ENCODE data around the gene STIM2.

Gene STIM2

DNA sequence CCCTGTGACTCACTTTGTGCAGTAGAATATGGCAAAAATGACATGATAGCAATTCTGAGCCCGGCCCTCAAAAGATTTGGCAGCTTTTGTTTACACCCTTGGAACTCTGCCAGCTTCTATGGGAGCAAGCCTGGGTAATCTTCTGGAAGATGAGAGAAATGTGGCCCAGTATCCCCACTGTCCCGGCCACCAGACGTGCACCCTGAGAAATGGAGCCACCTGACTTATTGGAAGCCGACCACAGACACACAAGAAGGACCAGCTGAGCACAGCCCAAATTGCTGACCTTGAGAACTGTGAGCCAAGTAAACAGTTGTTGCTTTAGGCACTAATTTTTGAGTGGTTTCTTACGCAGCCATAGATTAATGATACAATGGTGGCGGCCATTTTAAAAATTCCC, 197.0 kb downstream of the STIM2 start:
- DNase-seq (ENCODE audit: insufficient read length, low spot score), result no peak
- TF ChIP-seq POLR2A (IDR thresholded peaks at IDR 0.05; ENCODE audit: low read depth, low read length) (no peak), POLR2AphosphoS5 (IDR thresholded peaks at IDR 0.05; ENCODE audit: low read depth, low read length) (no peak), PAX5 (IDR thresholded peaks at IDR 0.05; ENCODE audit: insufficient read depth, low read length, severe bottlenecking) (no peak), TAF1 (IDR thresholded peaks at IDR 0.05; ENCODE audit: low read depth, low read length) (no peak), SPI1 (IDR thresholded peaks at IDR 0.05; ENCODE audit: low read depth, low read length) (no peak), POU2F2 (IDR thresholded peaks at IDR 0.05; ENCODE audit: low read depth, low read length) (no peak)
- no peak for FAIRE-seq

- no peak for DNase-seq (ENCODE audit: insufficient read length, low spot score)
- TF ChIP-seq TAF1 (IDR thresholded peaks at IDR 0.05; ENCODE audit: low read depth, low read length), result no peak
- TF ChIP-seq POU2F2 (IDR thresholded peaks at IDR 0.05; ENCODE audit: low read depth, low read length), result no peak
- no peak for TF ChIP-seq PAX5 (IDR thresholded peaks at IDR 0.05; ENCODE audit: insufficient read depth, low read length, severe bottlenecking)
- no peak for TF ChIP-seq SPI1 (IDR thresholded peaks at IDR 0.05; ENCODE audit: low read depth, low read length)
- TF ChIP-seq POLR2AphosphoS5 (IDR thresholded peaks at IDR 0.05; ENCODE audit: low read depth, low read length), result no peak
- TF ChIP-seq POLR2A (IDR thresholded peaks at IDR 0.05; ENCODE audit: low read depth, low read length), result no peak
- FAIRE-seq, result no peak
Observed at GRCh38 chr4:27058819-27059406, 198.3 kb downstream of the STIM2 start.

GRCh38 chr4:27059446-27059845, 198.8 kb downstream of the STIM2 start:
- no peak for FAIRE-seq
- no peak for TF ChIP-seq POLR2A (IDR thresholded peaks at IDR 0.05; ENCODE audit: low read depth, low read length)
- no peak for TF ChIP-seq TAF1 (IDR thresholded peaks at IDR 0.05; ENCODE audit: low read depth, low read length)
- TF ChIP-seq POU2F2 (IDR thresholded peaks at IDR 0.05; ENCODE audit: low read depth, low read length), result no peak
- TF ChIP-seq POLR2AphosphoS5 (IDR thresholded peaks at IDR 0.05; ENCODE audit: low read depth, low read length), result no peak
- TF ChIP-seq PAX5 (IDR thresholded peaks at IDR 0.05; ENCODE audit: insufficient read depth, low read length, severe bottlenecking), result no peak
- no peak for TF ChIP-seq SPI1 (IDR thresholded peaks at IDR 0.05; ENCODE audit: low read depth, low read length)
- no peak for DNase-seq (ENCODE audit: insufficient read length, low spot score)

GRCh38 chr4:27062256-27062655, 201.6 kb downstream of the STIM2 start:
- DNase-seq (ENCODE audit: insufficient read length, low spot score) (no peak), FAIRE-seq (no peak)
- TF ChIP-seq SPI1 (IDR thresholded peaks at IDR 0.05; ENCODE audit: low read depth, low read length), result no peak
- TF ChIP-seq POU2F2 (IDR thresholded peaks at IDR 0.05; ENCODE audit: low read depth, low read length), result no peak
- TF ChIP-seq POLR2AphosphoS5 (IDR thresholded peaks at IDR 0.05; ENCODE audit: low read depth, low read length), result no peak
- no peak for TF ChIP-seq PAX5 (IDR thresholded peaks at IDR 0.05; ENCODE audit: insufficient read depth, low read length, severe bottlenecking)
- TF ChIP-seq TAF1 (IDR thresholded peaks at IDR 0.05; ENCODE audit: low read depth, low read length), result no peak
- TF ChIP-seq POLR2A (IDR thresholded peaks at IDR 0.05; ENCODE audit: low read depth, low read length), result no peak

- TF ChIP-seq PAX5 (IDR thresholded peaks at IDR 0.05; ENCODE audit: insufficient read depth, low read length, severe bottlenecking), result no peak
- DNase-seq (ENCODE audit: insufficient read length, low spot score) (no peak), FAIRE-seq (no peak)
Observed at GRCh38 chr4:27066591-27066990, 205.9 kb downstream of the STIM2 start.

- FAIRE-seq (no peak), DNase-seq (ENCODE audit: insufficient read length, low spot score) (no peak)
- TF ChIP-seq TAF1 (IDR thresholded peaks at IDR 0.05; ENCODE audit: low read depth, low read length), result no peak
- TF ChIP-seq PAX5 (IDR thresholded peaks at IDR 0.05; ENCODE audit: insufficient read depth, low read length, severe bottlenecking), result no peak
- no peak for TF ChIP-seq POLR2A (IDR thresholded peaks at IDR 0.05; ENCODE audit: low read depth, low read length)
- no peak for TF ChIP-seq POLR2AphosphoS5 (IDR thresholded peaks at IDR 0.05; ENCODE audit: low read depth, low read length)
- TF ChIP-seq POU2F2 (IDR thresholded peaks at IDR 0.05; ENCODE audit: low read depth, low read length), result no peak
- no peak for TF ChIP-seq SPI1 (IDR thresholded peaks at IDR 0.05; ENCODE audit: low read depth, low read length)
Observed at GRCh38 chr4:27068151-27068867, 207.7 kb downstream of the STIM2 start.

Measured in GM12891 (cell line).